Activated T-cell treated with anti-CD3 and anti-CD28 coated beads for 48 hours (primary cell): Measurements from ENCODE around the gene AHDC1.

Source experiments
- DNase-seq: peaks from one replicate; pipeline ENCODE4 v3.0.0-alpha.2; 2020; ENCODE audit warnings: low read depth

The AHDC1 gene

DNA sequence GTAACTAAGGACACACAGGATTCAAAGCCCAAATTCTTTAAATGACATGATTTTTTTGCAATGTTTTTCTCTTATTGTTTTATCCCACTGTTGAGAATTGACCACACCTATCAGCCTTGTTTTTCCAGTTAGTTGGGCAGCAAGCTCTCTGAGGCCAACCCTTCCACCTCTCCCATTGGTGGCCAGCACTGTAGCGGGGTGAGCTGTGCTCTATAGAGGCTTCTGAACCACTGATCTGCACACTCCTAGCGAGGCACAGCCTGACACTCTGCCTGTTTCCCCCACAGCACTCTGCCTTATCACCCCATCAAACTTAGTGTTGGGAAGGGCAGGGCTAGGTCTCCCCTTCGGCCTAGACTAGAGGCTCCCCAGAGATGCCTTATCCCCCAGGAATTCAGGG is 19.5 kb downstream of the AHDC1 start:
- DNase-seq: no peak

DNA sequence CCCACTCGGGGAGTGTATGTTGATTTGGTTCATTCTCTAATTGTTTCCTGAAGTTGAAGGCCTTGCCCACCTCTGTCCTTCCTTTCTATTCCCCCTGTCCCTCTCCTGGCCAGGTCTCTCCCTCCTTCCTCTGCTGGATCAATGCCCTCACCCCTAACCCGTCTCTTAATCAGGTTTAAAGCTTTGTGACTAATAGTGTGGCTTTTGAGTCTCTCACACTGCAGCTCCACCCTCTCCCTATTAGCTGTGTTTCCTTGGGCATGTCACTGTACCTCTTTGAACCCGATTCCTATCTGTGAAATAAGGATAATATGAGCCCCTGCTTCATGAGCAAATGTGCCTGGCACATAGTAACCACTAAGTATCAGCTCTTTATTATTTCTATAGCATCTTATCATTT is 20.5 kb downstream of the AHDC1 start:
- no peak for DNase-seq

GRCh38 chr1:27581823-27582243 is 22.1 kb downstream of the AHDC1 start:
- DNase-seq: no peak

- no peak for DNase-seq
Measured at GRCh38 chr1:27577504-27578188, 26.3 kb downstream of the AHDC1 start.

DNA sequence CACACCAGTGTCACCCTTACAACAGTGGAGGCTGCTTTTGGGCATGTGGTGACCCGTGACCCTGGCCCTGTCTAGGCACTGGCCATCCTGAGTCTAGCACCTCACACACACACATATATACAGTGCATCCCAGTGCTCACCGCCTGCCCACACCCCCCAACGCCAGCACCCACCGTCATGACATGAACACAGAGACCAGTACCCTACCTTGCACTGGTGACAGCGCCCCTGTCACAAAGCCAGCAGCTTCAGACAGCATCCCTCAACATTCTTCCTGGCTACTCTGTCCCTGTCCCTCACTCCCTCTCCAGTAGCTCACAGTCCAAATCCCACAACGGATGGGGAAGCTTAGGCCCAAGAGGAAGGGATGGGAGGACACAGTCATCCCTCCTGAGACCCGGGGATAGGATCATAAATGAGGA is 27.1 kb downstream of the AHDC1 start:
- DNase-seq: no peak

DNA sequence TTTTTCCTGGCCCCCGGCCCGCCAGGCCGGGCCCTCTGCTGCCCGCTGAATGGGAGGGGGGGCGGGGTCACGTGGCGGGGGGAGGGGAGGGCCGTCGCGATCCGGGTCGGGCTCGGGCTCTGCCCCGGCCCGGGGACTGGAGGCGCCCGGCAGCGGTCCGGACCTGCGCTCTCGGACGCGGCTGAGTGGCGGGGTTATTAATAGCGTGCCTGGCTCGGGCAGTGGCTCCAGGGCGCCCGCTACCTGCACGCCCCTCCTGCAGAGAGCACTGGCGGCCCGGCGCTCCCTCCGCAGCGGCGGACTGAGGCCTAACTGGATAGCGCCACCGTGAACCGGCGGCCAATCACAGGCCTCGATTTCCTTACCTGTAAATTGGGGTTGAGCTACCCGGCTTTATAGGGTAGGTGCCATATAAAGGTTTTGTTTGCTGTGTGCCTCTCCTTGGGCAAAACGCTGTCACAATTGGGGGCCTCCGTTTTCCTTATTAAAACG is 28.1 kb downstream of the AHDC1 start:
- no peak for DNase-seq

DNA sequence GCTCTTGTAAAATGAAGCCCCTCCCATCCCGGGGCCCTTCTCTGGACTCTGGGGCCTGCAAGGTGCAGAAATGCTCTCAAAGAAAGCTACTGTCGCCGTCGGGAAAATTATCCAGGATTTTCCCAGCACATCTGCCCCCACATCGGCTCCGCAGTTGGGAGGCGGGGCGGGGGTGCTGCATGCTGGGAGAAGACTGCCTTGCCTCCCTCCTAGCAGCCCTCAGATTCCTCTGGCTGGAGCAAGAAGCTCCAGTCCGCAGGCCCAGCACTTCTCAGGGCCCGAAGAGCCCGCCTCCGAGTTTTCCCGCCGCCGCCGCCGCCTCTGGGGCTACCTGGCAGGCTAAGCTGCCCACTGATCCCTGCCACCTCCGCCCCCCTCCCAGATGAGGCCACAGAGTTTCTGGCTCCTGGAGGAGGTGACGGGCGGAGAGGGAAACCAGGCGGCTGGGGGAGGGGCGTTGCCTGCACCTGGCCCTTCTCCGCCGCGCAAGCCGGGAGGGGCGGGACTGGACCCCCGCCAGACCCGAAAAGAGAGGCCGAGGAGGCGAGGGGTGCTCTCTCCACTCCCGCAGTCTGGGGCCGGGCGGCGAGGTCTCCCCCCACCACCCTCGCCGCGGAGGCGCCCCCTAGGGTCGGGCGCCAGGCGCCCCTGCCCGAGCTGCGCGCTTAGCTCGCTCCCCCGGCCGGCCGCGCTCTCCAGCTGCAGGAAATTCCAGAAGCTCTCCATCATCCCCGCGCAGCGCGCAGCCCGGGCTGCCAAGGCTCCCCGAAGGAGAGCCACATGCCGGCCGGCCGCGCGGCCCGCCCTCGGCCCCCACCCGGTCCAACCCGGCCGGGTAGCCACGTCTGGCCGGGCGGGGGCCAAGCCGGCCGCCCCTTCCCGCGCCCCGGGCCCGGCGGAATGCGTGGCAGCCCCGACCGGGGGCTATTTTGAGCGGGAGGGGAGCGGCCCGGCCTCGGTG is 28.8 kb downstream of the AHDC1 start:
- no peak for DNase-seq

- no peak for DNase-seq
Measured at GRCh38 chr1:27574001-27574781, 29.8 kb downstream of the AHDC1 start.

GRCh38 chr1:27572679-27573426 is 31.1 kb downstream of the AHDC1 start:
- no peak for DNase-seq

DNA sequence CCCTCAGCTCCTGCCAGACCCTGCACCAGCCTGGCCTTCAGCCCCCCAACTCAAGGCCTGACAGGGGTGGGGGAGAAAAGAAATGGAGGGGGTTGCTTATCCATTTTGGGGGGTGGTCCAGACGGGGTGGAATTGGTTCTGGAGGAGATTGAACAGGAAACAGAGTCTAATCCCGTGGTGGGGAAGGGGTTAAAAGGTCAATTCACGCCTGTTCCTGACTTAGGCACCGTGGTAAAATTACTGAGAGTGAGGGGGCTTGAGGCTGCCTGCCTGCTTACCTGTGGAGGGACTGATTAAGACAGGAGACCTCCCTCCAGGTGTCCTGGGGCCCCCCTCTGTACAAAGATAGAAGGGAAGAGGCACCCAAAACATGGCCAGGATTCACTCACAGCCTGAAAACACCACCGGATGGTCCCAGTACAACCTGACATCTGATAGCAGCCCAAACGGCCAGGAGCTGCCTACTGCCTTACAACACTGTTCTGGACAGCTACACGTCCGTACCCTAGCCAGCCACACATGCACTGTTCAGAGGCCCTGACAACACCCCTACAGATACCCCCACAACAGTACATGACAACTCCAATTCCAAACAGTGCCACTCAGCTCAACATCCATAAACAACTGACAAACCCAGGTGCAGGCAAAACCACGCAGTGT is 31.8 kb downstream of the AHDC1 start:
- no peak for DNase-seq

DNA sequence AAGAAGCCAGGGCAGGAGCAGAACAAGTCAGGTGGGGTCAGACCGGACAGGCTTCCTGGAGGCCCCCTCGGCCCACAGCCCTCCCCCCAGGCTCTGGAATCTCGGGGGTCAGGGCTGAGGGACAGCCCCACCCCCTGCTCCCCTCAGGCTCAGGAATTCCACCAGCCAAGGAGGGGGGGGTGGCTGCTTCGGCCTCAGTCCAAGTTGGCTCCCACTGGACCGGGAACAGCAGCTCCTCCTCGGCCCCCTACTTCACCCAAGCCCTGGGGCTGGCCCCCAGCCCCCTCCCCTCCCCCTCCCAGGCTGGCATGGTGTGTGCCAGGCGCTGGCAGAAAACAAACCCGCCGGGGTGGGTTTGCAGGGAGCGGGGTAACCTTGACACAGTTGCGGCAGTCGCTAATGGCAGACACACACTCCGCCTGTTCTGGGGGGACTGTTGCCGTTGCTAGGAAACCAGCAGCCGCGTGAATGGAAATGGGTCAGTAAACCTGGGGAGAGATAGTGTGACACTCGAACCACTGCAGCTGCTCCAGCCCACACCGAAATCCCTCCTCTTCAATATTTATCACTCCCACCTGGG is 32.4 kb downstream of the AHDC1 start:
- no peak for DNase-seq

- no peak for DNase-seq
Measured at GRCh38 chr1:27570784-27571183, 33.2 kb downstream of the AHDC1 start.

DNA sequence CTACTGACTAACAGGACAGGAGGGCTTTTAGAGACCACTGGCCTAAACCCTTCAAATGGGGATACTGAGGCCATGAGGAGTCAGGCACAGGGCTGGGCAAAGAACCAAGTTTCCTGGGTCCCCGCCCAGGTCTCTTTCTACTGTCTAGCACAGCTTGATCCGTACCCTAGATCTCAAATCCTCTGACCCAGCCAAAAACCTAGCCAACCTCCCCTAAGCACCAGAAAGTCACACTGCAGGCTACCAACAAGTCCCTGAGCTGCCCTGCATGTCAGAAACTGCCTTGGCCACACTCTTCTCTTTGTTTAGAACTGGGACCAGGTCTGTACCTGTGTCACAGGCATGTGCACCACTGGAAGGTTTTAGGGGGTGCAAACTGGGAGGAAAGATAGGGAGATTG is 33.6 kb downstream of the AHDC1 start:
- DNase-seq: no peak

DNA sequence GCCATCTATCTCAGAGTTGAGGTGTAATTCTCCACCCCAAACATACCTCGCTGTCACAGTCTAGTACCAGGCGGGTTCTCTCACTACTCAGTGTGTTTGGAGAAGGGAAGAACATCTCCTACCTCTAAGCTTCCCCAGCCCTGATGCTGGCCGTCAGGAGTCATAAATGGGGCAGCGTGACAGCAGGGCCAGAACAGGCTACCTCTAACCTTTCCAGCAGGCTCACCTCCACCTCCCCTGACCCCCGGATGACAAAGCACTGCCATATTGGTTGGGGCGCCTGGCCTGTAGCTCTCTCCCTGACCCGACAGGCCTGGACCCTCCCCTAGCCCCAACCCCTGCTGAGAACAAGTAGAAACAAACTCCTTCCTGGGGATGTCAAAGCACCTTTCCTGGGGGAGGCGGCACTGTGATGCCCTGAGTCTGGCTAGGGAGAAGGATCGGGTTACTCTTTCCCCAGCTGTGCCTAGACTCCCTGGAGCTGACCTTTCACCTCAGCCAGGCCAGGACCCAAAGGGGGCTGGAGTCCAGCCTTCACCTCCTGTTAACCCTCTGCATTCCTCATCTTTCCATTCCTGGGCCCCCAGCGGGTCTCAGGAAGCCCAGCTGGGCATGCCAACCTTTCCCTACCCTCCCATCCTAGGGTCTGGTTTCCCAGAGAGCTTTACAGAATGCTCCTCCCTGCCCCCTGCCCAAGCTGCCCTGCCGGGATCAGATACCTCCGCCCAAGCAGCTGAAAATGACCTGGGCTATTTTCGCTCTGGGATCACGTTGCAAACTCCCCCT is 34.2 kb downstream of the AHDC1 start:
- no peak for DNase-seq

DNA sequence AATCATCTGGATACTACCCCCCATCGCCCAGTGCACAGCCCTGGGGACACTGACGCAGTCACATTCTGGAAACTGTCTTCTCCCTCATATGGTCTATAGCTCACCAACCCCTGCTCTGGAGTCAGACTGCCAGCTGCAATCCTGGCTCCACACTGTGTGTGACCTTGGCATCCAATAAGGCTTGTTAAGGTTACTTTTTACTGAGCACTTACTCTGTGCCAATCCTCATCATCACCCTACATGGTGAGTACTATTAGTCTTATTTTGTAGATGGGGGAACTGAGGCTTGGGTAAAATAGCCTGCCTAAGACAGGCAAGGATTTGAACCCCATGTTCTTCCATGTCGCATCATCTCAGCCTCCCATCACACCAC is 34.9 kb downstream of the AHDC1 start:
- DNase-seq: no peak

- DNase-seq: peak; percentile 96
Measured at GRCh38 chr1:27568300-27569087, 35.5 kb downstream of the AHDC1 start.

GRCh38 chr1:27567971-27568299 is 36.0 kb downstream of the AHDC1 start:
- no peak for DNase-seq

GRCh38 chr1:27567146-27567526 is 36.8 kb downstream of the AHDC1 start:
- no peak for DNase-seq

DNA sequence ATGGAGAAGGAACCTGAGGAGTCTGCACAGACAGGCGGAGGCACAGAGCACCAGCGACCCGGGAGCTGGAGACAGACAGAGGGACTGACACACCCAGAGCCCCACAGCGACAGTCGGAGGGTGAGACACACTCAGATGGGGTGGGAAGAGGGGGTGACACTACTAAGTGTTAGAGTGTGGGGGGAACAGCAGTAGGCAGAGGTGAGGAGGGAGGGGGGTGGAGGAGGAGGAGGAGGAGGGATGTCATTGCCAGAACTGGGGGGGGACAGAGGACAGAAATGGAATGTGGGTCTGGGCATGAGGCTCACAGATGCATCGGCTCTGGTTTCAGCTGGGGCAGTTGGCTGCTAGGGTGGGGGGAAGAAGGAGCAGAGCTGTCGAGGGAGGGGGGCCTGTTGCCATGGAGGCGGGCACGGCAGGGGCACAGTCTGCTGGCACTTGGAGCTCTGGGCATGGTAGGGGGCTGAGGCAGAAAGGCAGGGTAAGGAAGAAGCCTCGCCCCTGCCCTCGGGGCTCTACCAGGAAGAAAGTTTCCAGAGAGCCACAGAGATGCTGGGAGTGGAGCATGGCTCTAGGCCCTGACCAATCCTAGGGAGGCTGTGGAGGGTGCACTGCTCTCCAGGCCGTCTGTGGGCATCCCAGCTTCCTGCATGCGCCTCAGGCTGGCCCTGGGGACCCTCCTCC is 37.3 kb downstream of the AHDC1 start:
- DNase-seq: no peak
